HG03469 (cell line): ENCODE measurements around the gene GINS1.
"Not testable (repeated sequence)": the region's sequence is repeated elsewhere in the genome, so short reads cannot be mapped to it uniquely, and the experiment has no call there.

Source experiments
- ATAC-seq: cut with Tn5 transposase; IDR thresholded peaks from one replicate; pipeline ENCODE4 v1.9.1; 2021; ENCODE audit warnings: mild to moderate bottlenecking, moderate library complexity, moderate number of reproducible peaks; ENCODE audit not compliant: unreplicated experiment

The GINS1 gene

DNA sequence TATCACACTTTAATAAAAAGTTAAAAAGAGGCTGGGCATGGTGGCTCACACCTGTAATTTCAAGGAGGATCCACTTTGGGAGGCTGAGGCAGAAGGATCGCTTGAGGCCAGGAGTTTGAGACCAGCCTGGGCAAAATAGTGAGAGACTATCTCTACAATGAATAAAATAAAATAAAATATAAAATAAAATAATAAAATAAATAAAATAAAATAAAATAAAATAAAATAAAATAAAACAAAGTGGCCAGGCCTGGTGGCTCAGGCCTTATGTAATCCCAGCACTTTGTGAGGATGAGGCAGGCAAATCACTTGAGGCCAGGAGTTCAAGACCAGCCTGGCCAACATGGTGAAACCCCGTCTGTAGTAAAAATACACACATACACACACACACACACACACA, 65.8 kb downstream of the GINS1 start:
- not testable (repeated sequence) for ATAC-seq

DNA sequence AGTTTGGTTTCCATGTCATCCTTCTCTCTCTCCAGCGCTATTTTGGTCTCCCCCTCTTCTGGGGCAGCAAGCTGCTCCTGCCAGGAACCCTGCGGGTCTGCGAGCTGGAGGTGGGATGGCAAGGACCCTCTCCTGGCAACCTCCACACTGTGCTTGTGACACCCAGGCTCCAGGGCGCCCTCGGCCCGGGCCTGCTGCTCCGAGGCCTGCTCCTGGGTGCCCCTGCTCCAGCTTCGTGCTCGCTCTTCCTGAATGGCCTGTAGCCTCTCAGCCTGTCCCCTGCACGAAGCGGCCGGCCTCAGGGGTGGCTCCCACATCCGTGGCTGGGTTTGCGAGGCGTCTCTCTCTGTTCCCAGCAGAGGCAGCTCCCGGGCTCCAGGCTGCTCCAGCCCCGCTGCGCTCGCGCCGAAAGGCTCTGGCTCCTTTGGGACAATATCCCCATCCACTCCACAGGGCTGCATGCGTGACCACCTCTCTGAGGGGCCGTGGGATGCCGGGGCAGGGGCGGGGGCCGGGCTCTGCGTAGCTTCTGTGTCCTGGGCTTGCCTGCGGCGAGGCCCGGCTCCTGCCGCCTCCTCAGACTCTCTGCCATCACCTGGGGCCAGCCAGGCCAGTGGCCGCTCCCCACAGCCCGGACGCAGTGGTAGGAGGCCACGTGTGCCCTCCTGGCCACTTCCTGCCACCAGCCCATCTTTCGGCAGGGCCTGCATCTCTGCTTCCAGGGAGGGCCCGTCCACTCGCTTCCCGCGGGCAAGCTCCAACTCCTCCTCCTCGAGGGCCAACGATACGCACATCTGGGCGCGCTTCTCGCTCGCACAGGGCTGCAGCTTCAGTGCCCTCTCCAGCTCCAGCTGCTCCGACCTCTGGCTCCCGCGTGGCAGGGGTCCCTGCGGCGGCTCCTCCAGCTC, 68.9 kb downstream of the GINS1 start:
- ATAC-seq: no peak

DNA sequence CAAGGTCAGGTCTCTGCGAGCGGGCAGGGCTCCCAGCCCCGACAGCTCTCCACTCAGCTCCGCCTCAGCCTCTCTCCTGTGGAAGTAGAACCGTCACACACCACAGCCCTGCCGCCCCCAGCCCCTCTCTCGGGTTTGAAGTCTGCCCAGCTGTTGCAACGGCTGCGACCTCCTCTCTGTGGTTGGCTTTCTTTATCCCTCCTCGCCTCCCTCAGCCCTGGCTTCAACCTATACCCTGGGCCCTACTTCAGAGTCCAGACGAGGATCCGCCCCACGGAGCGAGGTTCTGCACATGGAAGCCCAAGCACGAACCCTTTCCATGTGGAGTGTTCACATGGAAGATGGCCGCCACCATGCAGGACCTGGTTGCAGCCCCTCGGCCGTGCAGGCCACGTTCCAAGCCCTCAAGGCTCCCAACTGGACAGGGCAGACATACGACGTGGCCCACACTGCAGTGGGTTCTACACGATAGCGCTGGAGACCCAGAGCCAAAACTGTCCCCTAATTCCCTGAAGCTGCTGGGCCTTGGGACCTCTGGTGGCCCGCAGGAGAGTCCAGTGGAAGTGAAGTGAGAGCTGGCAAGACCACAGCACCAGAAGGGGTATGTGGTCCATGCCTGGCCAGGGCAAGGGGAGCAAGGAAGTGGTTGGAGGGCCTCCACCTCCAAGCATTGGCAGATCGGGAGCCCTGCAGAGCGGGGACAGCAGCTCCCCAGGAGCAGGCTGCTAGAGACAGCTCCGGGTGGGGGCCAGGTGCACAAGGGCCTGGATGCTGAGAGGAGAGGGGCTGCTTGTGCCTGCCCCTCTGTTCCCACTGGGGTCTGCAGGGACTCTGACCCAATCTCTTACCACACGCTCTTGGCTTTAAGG, 69.8 kb downstream of the GINS1 start:
- no peak for ATAC-seq

DNA sequence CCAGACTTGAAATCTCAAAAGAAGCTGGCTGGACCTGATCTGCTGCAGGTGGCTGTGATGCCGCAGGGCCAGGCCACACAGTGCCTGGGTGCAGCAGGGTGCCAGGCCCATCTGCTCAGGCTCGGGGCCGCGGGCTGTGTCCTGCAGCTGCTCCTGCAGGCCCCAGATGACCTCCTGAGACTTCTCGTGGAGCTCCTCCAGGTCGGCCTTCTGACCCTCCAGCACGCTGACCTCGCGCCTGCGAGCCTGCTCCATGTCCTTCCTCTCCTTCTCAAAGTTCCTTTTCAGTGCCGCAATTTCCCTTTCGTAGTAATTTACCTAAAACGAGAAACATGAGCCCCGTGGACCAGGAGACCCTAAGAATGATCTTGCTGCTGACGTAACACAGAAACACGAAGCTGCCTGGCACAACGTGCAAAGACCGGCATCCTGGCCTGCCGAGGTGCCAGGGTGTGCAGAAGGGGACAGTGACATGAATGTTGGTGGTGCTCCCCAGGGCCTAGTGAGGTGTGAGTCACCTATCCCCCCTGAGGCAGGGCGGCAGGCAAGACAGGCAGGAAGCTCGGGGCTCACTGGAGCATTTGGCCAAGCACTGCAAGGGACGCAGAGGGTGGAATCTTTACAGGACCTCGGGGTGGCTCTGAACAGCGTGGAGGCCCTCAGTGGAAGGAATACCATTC, 71.6 kb downstream of the GINS1 start:
- no peak for ATAC-seq

DNA sequence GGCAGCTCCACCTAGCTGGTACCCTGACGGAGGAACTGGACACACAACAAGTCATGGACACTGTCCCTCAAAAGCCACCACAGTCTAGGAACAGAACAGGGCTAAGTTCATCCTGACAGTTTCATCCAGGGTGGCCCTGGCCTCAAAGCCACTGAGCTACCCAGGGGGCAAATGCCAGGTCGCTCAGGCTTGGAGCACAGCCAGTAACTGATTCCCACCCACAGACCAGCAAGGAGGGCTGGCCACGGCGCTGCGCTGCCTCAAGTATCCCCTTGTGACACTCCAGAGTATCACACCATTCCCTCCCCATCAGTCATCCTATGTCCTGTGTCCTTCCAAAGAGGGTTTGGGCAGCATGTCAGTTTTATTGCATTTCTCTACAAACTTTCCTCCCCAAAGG, 72.2 kb downstream of the GINS1 start:
- ATAC-seq: no peak

DNA sequence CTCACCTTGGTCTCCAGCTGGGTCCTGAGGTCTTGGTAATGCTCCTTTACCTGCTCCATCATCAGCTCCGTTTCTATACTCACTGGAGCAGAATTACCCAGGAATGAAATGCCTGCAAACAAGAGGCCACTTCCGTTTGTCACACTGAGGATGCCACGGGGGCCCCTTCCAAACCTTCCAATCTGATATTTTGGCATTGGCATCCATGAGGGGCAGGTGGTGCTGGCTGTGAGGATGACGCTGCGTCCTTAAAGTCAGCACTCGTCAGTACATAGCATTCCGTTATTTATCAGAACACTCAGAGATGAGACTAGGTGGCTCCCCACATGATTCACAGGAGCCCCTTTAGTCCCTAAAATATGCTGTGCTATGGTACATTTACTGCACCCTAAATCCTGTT, 72.7 kb downstream of the GINS1 start:
- no peak for ATAC-seq

DNA sequence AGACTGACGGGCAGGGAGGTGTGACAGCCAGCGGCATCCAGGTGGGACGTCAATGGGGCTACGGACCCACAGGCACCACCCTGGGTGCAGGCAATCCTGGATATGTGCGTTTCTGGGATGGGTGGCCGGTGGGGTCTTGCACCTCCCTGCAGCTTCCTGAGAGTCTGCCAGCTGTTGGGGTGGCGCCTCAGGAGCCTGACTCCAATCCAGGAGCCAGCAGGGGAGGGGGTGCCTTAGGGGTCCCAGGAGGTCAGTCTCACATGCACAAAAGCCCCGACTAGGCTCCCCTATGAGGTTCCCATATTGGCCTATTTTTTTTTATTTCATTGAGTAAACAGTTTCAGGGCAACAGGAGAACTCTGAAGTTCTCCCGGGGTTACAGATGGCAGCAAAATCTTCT, 73.3 kb downstream of the GINS1 start:
- no peak for ATAC-seq

DNA sequence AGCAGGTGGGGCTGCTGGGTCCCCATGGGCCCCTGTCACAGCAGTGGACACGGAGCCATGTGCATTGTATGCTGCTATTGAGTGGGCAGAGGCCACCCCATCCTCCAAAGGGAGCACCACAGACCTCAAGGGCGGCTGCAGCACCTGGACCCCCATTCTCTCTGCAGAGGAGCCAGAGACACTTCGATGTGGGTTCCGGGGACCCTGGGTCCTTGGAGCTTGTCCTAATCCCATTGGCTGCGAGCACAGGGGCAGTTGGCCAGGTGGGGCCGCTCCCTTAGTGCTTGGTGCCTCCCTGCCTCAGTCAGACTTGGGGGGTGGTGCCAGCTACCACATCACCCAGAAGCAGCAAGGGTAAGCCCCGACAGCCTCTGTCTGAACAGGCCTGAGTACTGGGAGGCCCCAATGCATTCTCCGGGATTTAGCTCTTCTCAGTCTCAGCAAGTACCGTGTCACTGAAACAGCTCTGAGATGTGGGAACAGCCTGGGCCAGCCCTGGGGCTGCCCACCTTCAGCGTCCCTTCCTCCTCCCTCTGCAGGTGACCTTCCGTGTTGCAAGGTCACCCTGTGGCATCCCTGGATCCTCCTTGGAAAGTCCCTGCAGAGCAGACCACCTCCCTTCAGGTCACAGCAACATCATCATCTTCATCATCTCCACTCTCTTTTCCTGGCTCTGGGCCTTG, 73.9 kb downstream of the GINS1 start:
- no peak for ATAC-seq

DNA sequence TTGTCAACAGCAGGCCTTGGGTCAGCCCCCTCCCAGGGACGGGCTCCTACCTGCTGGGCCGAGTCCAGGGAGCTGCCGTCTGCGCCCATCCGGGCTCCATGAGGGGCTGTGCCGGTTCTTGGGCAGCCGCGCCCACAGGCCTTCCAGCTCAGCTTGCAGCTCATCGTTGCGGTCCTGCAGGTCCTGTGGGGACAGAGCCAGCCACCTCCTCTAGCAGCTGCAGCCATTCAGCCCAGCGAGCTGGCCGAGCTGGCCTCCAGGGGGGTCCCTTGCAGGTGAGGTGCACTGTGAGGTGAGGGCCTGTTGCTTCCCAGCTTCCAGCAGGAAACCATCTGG, 74.4 kb downstream of the GINS1 start:
- no peak for ATAC-seq

DNA sequence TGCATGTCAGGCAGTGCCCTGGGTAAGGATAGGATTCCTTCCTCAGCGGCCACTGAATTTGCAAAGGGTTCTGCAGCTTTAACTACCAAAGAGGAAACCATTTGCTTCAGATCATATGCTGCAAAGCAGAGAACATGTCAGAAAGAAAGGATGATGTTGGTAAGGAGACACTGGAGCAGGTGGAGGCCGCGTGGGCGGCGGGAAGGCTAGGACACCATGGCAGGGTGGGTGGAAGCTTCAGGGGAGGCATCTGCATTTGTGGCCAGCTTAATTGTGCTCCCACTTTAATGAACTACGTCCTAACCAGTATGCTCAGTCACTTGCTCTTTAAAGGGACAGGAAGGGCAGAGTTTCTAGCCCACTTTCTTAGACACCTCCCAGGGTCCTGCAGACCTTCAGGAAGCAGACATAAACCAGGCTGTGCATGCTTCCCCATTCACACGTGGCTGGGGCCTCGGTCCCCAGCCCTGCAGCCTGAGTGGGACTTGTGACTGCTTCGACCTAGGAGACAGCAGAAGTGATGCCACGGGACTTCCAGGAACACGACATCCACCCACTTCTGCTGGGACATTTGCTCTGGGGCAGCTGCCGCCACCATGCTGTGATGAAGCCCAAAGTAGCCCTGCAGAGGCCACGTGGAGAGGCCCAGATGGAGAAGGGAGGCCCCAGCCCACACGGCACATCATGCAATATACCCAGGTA, 76.1 kb downstream of the GINS1 start:
- no peak for ATAC-seq

DNA sequence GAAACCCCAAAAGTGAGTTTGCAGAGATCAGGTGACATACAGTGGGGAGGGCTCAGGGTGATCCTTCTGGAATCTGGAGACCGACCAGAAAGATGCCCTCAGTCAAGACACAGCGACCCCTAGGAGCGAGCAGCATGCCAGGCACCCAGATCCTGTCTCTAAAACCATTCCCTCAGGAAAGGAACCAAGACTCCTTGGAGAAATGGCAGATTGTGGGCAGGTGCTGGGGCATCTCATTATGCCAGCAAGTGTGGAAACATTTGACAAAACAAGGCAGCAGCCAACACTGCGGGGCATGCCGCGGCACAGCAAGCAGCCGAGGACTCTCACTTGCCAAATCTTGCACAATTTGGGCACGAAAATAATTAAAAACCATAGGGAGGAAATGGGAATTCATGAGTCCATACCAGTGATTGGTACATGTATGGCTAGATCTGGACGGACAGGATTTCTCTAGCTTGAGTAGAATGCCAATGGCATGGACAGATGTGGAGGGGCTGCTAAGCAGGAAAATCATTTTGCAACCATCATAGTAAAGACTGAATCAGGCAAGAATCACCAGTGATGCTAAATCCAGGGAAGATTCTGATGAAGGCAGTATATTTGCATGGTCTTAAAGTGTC, 76.9 kb downstream of the GINS1 start:
- ATAC-seq: no peak

DNA sequence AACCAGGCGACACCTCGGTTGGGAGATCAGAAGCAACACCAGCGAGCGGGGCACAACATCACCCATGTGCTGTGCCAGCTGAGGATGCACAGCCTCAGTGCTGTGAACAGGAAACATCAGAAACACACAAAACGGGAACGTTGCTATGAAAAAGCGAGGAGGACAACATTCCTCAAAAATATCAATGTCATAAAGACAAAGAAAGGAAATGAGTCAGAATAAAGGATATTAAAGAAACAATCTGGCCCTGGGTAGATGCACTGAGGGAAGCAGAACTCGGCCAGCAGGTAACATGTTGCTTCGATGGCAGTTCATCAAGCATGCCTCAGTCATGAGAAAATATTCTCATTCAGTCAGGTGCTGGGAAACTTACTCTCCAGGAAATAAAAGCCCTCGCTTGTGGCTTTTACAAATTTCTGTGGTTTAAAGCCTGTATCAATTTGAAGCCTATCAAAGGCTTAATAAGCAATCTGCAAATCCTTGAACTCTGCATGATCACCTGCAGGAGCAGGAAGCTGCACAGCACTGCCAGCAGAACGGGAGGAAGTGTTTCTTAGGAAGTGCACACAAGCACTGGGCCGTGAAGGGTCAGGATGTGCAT, 77.5 kb downstream of the GINS1 start:
- ATAC-seq: no peak

DNA sequence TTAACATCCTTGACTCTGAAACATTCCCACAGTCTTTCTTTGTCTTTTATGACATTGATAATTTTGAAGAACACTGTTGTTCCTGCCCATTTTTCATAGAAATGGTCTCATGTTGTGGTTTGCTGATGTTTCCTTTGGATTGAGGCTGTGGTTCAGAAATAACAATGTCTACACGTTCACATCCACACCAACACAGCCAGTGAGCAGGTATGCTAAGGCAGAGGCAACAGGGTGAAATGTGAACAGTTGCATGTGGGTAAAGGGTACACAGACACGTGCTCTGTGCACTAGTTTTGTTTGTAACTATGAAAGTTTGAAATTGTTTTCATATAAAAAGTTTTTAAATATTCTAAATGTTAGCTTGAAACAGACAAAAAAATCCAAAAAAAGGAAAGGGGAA, 78.4 kb downstream of the GINS1 start:
- no peak for ATAC-seq

DNA sequence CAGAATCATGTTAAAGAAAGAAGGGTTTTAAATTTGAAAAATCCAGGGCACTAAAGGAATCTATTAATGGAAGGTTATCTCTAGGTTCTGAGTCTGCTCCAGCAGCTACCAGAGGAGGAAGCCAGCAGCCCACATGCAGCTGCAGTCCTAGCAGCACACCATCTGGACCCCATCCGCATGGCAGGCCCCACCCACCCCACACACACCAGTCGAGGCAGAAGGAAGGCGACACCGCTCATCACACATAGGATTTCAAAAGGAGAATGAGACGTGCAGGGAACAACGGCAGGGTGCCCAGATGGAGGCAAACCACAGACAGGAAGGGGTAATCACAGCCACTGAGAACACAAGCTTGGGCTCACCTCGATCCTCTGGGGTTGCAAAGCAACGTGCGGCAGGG, 78.9 kb downstream of the GINS1 start:
- ATAC-seq: no peak

DNA sequence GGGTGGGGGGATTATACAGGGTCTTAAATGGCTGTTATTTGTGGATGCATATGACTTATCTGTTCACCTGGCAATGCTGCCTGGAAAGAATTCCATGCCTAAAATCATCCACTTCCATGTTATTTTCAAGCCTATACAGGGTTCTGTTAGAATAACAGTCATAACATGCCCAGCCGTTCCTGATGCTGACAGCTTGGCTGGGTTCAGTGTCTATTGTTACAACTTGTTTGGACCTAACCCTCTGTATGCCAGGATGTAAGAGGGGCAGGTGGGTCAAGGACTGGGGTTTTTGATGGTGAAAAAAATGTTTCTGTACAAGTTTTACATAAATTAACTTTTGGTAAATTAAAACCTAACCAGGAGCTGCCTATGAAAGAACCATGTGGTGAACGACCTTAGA, 79.8 kb downstream of the GINS1 start:
- ATAC-seq: no peak

DNA sequence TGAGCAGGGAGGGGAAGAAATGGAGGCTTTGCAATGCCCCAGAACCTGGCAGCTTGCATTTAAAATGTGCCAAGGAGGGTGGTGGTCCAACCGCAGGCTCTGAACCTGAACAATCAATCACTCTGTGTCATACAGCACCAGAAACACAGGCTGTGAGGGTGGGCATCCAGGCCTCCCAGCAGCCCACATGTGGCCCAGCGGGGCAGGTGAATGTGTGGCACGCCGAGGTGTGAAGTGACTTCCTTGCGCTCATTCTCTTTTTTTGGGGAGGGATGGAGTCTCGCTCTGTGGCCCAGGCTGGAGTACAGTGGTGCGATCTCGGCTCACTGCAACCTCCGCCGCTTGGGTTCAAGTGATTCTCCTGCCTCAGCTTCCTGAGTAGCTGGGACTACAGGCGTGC, 80.5 kb downstream of the GINS1 start:
- no peak for ATAC-seq

DNA sequence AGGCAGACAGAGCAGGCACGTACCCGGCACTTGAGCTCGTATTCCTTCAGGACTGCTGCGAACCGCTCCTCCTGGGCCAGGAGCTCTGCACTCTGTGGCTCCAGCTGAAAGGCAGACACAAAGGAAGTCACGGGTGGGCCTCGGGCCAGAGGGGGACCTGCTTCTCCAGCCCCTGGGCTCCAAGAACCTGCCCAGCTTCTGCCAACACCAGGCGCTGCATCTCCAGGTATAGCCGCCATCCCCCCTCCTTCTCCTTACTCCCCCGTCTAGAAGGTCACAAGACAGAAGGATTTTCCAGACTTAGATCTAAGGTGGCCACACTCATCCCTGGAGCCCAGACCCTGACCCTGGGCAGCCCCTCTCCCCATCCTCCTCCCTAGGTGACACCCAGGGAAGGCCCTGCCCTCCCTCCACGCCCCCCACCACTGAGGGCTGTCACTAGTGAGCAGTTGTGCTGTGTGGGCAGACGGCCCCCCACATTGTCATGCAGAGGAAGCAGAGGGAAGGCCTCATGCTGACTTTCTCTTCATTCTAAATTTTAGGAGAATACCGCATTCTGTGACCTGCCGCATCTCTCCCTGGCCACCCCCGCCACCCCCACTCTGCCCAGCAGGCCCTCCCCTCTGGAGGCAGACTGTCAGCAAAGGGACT, 81.9 kb downstream of the GINS1 start:
- ATAC-seq: no peak

DNA sequence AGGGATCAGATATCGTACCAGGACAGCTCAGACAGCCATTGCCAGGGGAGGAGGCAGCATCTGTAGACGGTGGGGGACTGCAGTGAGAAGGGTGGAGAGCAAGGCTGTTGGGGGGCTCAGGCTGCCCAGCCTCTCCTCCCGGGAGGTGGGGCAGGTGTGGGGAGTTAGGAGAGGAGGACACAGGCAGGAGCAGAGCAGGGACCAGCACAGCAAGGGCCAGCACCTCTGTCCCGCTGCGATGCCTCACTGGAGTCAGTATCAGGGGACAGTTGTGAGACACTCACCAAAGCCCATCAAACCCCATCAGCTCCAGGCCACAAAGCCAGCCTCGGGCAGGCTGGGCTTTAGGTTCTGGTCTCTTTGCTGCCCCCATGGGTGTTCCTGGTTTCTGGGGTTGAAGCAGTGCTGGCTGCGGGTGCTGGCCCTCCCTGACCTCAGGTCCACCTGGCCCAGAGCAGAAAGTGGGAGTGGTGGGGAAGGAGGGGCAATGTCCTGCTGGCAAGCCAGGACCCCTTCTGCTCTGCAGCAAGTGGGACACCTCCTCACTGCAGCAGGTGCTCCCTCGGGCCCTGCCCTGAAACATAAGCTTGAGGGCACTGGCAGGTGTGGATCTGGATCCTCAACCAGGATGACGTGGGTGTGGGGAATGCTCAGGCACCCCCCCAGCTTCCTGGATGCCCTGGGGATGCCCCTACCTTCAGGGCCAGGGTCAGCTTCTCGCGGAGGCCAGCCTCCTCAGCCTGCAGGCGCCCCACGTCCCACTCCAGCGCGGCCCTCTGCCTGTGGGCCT, 83.4 kb downstream of the GINS1 start:
- ATAC-seq: no peak
